ENCODE results near the gene SRP54.
"Not testable (repeated sequence)": the region's sequence is repeated elsewhere in the genome, so short reads cannot be mapped to it uniquely, and the experiment has no call there.

The SRP54 gene

GRCh38 chr14:34985740-34986139, 2.9 kb downstream of the SRP54 start:
- DNase-seq: no peak

GRCh38 chr14:34987180-34987579, 4.4 kb downstream of the SRP54 start:
- no peak for DNase-seq

GRCh38 chr14:34989762-34990161, 7.0 kb downstream of the SRP54 start:
- DNase-seq: no peak

GRCh38 chr14:34993426-34993825, 10.6 kb downstream of the SRP54 start:
- DNase-seq: no peak

GRCh38 chr14:34994668-34995067, 11.9 kb downstream of the SRP54 start:
- DNase-seq: no peak

- DNase-seq: no peak
Observed at GRCh38 chr14:34997762-34998161, 15.0 kb downstream of the SRP54 start.

- DNase-seq: no peak
Observed at GRCh38 chr14:34999500-34999899, 16.7 kb downstream of the SRP54 start.

- DNase-seq: no peak
Observed at GRCh38 chr14:35001621-35002020, 18.8 kb downstream of the SRP54 start.

GRCh38 chr14:35004839-35005238, 22.0 kb downstream of the SRP54 start:
- no peak for DNase-seq

- DNase-seq: no peak
Observed at GRCh38 chr14:35016568-35016967, 33.8 kb downstream of the SRP54 start.

GRCh38 chr14:35020713-35021112, 37.9 kb downstream of the SRP54 start:
- DNase-seq: no peak

- no peak for DNase-seq
Observed at GRCh38 chr14:35028435-35028834, 45.6 kb downstream of the SRP54 start.

GRCh38 chr14:35032562-35032961, 49.8 kb downstream of the SRP54 start:
- DNase-seq: no peak

- no peak for DNase-seq
Observed at GRCh38 chr14:35034440-35034833, 51.6 kb downstream of the SRP54 start.

- DNase-seq: not testable (repeated sequence)
Observed at GRCh38 chr14:35034944-35035554, 52.3 kb downstream of the SRP54 start.

GRCh38 chr14:35038312-35038711, 55.5 kb downstream of the SRP54 start:
- DNase-seq: not testable (repeated sequence)

- no peak for DNase-seq
Observed at GRCh38 chr14:35042632-35043031, 59.8 kb downstream of the SRP54 start.

GRCh38 chr14:35043046-35043445, 60.3 kb downstream of the SRP54 start:
- no peak for DNase-seq

- DNase-seq: peak; percentile 8
Observed at GRCh38 chr14:35044939-35045797, 62.4 kb downstream of the SRP54 start.

- no peak for DNase-seq
Observed at GRCh38 chr14:35045798-35046047, 62.9 kb downstream of the SRP54 start.

- peak; percentile 97 for DNase-seq
Observed at GRCh38 chr14:35046048-35046750, 63.4 kb downstream of the SRP54 start, which contains the start of gene FAM177A1. TSS of gene FAM177A1 (plus strand) at chr14:35046272. CDS start at chr14:35046464, 192 bp downstream.

- DNase-seq: peak; percentile 67
Observed at GRCh38 chr14:35046751-35047536, 64.2 kb downstream of the SRP54 start.

GRCh38 chr14:35047976-35048513, 65.3 kb downstream of the SRP54 start:
- no peak for DNase-seq
